Ureter (tissue), 1 donor: Measurements from ENCODE around the gene GPR45. TPM values are rescaled to one million over a fixed set of nuclear protein-coding genes. Genes with fewer than 3 reads are reported as not detected.

Source experiments
- DNase-seq: peaks from one replicate; pipeline ENCODE4 v3.0.0-alpha.2; 2020; ENCODE audit warnings: low spot score
- total RNA-seq: library from RNA; stranded (reverse); gene quantifications from one replicate; pipeline ENCODE4 v1.2.4, GENCODE V29; 2023
- donor health status: DM: yes; HTN: yes; CAD: no.

GPR45 gene
- total RNA-seq, 1 donor from 2014 or later, result not detected

DNA sequence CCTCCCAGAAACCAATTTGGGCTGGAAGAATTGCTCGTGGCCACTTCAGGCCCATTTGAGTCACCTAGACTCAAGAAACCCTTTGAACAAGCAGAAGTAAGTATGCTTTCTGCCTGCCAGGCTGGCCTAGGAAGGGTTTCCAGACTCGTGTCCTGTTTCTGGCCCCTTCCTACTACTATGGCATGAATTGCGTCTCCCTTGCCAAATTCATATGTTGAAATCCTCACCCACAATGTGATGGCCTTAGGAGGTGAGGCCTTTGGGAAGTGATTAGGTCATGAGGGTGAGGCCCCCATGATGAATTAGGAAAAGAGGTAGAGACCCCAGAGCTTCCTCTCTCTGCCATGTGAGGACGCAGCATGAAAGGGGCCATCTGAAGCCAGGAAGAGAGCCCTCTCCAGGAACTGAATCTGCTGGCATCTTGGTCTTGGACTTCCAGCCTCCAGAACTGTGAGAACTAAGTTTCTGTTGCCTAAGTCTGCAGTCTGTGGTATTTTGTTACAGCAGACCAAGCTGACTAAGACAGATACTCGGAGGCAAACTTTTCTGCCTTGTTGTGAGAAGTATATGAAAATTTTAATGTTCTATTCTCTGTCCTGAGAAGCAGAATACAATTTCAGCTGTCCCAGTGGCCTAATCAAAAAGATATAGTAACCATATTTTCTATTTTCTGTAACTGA is 13.1 kb downstream of the GPR45 start:
- DNase-seq, result no peak

DNA sequence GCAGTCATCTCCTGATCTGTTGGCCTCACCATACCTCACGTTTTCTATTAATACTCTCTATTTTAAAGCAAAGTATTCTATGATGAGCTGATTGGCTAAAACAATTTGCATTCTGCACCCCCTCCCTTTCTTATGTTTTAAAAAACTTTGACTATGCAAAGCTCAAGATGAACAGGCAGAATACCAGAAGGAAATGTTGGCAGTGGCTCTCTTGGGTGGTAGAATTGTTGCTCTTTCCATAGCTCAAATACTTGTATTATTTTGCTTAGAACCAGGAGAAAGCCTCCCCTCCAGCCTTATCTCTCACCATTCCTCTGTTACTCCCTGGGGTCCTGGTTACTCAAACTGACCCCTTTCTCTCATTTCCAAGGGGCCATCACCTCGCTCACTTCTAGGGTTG is 14.4 kb downstream of the GPR45 start:
- DNase-seq, result no peak

DNA sequence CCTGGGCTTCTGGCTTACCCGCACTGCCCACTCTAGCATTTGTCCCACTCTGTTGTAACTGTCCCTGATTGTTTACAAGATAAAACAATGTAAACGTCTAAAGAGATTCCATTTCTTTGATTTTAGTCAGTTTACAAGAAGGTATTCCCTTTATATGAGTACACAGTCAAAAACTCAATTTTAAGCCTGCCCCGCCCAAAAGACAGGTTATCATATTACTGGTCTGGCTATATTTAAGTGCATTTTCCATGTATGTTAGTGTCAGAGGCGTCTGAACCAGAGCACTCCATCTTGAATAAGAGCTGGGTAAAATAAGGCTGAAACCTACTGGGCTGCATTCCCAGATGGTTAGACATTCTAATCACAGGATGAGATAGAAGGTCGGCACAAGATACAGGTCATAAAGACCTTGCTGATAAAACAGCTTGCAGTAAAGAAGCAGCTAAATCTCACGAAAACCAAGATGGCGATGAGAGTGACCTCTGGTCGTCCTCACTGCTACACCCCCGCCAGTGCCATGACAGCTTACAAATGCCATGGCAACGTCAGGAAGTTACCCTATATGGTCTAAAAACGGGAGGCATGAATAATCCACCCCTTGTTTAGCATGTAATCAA is 15.0 kb downstream of the GPR45 start:
- no peak for DNase-seq

DNA sequence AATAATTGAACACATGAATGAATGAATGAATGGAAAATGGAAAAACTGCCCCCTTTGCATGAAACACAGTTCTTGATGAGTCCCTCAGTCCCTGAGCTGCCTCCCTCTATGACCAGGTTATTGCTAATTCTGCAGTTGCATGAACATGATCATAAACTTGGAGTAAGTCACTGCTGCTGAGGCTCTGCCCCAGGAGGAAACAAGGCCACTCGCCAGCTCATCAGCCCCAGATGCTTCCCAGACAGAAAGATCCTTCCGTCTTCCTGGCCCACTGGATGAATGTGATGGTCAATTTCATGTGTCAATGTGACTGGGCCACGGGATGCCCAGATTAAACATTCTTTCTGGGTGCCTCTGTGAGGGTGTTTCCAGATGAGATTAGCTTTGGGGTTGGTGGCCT is 16.4 kb downstream of the GPR45 start:
- no peak for DNase-seq

DNA sequence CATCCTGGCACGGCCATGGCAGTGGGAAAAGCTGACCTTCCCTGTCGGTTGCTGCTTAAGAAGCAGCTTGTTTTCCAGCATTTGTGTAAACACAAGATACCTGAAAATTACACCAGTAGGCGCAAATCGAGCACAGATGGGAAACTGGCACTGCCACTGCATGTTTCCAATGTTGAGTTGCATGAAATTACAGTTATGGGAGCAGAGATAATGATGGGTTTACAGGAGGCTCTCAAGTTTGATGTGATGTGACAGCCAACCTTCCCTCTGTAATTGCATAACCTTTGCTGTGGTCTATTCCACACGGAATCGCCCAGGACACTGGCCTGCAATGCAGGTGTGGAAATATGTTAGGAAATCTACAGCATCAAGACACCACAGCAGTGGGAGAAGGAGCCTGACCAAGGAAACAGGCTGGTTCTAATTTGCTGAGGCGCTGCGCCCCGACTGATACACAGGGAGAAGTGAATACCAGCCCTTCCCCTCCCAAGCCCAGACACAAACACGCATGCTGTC is 17.4 kb downstream of the GPR45 start:
- no peak for DNase-seq

DNA sequence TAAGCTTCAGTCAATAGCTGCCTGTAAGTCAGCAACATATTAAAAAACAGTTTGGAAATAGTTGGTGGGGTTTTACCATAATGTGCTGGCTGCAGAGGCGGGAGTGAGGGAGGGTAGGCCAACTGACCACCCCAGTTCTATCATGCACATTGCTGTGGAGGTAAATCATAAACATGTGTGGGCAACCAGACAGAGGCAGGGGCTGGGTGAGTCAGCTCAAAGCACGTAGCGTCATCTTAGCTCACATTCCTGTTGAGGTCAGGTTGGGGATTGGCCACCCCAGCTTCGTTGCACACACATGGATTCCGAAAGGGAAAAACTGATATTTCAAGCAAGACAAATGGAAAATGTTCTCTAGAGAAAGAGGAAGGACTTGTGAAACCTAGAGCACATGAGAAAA is 19.5 kb downstream of the GPR45 start:
- no peak for DNase-seq

DNA sequence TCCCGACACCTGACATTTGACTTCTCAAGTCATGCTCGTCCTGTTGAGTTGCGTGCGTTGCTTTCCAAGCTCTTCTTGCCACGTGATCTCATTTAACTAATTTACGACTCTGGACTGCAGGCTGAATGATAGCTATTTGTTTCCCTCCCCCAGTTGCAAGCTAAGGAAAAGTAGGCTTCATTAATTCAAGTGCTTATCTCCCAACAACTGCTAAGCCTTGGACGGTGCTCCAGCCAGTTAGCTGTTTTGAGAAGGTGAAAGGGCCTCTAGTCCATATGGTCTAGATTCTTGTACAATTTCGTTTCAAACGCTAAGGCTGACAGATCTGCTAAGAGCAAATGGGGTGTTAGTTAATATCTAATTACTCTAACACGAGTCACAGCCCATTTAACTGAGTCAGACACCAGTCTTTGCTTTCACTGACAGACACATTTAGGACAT is 21.1 kb downstream of the GPR45 start:
- DNase-seq, result no peak

DNA sequence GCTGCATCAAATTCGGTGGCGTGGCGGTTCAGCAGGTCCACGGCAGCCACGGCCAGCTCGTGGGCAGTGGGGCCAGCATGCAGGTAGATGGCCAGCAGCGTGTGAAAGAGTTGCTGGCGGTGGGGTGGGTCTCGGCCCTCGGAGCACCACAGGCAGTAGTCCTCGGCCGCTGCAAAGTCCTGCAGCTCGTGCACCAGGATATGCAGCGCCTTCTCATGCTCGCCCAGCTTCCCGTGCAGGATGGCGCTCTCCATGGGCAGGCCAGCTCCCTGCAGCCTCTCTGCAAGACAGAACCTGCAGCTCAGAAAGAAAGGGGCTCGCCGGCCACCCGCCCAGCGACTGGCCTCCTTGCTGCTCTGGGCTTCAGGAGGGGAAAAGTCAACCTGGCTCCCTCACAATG is 27.9 kb downstream of the GPR45 start:
- DNase-seq, result no peak

DNA sequence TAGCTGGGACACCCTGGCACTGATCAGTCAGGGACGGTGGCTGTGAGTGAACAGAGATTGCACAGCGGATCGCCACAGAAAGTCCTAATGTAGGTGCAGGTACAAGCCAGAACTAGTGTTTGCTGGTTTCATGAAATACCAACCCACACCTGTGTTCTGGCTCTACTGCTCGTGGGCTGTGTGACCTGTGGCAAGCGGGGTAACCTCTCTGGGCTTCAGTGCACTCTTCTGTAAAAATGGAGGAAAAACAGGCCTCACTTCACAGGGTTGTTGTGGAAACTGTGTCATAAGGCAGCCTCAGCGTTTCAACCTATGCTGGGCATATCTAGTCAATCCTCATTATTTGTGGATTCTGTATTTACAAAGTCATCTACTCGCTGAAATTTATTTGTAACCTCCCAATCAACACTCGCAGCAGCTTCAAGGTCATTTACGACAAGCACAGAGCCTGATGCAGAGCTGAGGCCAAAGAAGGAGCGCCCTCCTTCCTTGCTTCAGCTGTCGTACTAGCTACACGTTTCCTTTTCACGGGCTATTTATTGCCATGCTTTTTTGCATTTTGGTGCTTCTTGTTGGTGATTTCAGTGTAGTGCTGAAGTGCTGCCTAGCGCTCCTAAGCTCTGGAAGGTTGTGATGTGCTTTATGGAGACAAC is 30.0 kb downstream of the GPR45 start:
- no peak for DNase-seq

DNA sequence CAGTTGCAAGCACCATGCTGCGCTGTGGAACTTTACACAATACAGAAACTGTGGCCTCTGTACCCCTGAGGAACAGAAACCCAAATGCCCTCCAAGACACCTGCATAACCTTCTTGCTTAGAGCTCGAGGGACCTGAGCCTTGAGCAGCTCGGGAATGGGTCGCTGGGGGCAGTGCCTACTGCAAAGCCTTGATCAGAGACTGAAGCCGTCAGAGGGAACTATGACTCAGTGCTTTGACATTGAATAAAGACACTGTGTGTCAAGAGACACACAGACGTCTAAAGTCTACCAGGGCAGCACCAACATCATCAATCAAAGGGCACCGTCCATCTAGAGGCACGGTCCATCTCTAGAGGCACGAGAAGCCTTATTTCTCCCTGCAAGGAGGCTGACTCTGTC is 30.6 kb downstream of the GPR45 start:
- DNase-seq, result no peak

DNA sequence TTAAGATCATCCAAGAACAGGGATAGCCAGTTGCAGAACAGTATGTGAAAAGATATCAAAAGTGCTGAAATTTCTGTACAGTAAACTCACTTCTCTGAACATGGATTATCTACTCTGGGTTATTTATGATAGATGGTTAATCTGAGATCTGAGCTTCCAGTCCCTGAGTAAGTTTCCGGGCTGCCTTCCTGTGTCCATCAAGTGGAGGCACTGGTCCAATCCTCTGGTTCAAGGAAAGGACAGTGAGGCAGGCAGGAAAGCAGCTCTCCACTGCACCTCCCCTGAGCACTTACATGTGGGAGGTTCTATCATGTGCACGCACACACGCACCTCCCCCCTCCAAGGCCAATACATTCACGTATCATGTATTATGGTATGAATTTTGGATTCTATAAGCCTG is 32.5 kb downstream of the GPR45 start:
- no peak for DNase-seq

DNA sequence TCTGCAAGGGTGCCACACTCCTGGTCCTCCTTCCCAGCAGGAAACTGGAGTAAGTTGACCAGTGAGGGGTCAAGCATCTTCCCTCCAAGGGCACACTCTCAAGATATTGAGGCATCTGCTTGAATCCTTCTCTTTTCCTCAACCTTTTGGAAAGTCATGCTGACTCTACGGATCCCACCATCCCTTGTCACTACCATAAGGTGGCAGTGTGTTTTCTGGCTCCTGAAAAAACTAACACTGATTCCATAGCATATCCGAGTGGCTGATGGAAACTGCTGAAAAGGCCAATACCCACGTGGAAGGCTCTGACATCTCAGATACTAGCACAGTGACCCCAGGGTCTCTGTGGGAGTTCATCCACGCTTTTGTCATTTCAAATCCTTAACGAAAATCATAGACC is 37.1 kb downstream of the GPR45 start:
- DNase-seq, result no peak

DNA sequence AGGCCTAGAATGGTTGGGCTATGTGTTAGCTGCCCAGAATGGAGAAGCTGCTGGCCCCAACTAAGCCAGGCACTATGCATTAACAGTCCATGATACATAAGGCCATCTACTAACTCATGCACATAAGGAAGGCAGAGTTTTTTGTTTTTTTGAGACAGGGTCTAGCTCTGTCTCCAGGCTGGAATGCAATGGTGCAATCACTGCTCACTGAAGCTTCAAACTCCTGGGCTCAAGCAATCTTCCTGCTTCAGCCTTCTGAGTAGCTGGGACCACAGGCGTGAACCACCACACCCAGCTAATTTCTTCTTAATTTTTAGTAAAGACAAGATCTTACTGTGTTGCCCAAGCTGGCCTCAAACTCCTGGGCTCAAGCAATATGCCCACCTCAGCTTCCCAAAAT is 37.6 kb downstream of the GPR45 start:
- no peak for DNase-seq

DNA sequence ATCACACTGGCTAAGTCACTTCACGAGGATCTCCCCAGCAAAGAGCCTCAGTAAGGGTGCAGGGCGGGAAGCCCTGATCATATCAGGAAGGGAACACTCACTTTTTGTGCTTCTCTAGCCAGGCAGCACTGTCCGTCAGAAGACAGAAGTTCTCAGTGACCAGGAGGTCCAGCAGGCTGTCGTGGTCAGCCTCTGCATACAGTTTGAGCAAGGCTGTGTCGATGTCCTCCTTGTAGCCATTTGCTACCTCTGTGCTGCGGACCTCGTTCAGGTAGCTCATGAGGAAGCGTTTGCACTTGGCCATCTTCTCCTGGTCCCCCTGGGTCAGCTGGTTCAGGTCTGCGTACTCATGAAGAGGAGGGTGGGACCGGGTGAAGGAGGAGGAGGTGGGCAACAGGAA is 38.7 kb downstream of the GPR45 start:
- DNase-seq, result no peak

DNA sequence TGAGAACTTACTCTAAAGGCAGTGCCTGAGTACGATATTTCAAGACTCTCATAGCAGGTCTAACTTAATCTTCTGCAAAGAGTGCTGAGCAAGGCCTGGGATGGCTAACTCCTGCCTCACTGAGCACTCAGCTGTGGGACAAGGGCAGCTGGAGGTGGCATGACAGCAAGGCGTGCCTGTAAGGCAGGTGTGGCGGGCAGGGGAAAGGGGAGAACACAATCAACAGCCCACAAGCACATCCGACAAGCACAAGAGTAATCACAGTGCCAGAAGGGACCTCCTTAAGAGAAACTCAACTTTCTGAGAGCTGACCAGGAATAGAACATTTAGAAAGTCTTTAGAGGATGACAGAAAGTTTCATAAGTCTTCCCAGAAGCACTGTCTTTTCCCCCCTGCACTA is 42.0 kb downstream of the GPR45 start:
- DNase-seq, result no peak

DNA sequence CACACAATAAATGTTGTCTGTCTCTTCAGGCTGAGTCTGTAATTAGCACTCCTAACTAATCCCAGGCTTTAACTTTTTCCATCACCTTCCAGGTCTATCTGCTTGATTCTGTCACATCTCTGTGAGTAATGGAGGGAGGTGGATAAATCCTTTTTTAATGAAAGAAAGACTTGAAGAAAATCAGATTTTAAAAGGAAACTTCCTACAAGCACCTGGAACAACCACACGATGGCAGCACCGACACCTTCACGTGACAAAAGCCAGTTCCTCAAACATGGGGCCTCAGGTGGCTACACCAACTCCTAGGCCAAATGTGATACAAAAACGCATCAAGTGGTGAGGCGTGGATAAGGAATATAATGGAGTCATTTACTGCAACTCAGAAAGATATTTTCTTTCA is 46.1 kb downstream of the GPR45 start:
- DNase-seq, result no peak

DNA sequence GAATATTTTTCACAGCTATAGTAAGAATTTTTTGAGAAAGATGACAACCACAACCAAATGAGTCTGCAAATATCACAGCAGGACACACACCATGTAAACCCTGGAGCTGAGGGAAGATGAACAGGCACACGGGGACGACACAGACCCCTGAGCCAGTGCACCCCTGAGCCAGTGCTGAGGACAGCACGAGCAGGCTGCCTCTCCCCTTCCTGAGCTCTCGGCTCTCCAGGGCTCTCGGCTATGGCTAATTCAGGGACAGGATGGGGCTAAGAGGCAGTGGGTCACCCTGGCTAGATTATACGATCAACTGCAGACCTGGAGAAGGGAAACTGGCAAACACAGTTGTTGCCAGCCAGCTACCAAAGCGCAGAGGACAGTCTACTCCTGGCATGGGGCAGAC is 46.6 kb downstream of the GPR45 start:
- DNase-seq, result no peak

DNA sequence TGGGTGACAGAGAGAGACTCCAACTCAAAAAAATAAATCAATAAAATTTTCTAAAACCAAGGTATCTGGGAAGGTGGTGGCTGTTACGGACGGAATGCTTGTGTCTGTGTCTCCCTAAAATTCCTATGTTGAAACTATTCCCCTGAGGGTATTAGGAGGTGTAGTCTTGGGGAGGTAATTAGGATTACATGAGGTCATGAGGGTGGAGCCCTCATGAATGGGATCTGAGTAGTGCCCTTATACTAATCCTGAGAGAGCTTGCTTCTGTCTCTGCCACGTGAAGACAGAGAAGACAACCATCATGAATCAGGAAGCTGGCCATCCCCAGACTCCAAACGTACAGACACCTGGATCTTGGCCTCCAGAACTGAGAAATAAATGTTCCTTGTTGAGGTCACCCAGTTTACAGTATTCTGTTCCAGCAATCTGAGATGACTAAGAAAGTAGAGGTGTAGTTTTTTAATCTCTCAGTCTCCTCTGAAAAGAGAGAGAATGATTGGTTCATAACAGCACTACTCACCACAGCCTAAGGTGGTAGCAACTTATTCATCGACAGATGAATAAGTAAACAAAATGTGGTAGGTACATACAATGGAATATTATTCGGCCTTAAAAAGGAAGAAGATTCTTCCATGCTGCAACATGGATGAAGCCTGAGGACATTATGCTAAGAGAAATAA is 49.6 kb downstream of the GPR45 start:
- DNase-seq, result no peak

DNA sequence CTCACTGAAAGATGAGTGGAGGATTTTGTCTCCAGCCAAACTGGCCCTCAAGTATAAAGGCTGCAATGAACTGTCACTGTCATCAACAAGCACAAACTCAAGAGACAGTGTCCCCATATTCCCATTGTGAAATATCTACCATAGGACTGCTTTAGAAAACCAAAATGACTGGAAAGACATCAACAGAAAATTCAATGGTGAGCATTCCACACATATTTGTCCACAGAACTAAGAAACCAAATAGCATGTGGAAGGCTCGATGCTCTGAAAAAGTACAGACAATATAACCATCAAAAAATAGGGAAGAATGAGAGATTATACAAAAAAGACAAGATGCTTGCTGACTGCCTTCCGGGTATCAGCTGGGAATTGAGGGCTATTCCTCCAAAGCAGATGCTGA is 50.4 kb downstream of the GPR45 start:
- DNase-seq, result no peak
